NCI-H2227 (cell line): Measurements from ENCODE around the gene HECTD2.
"Not testable (repeated sequence)": the region's sequence is repeated elsewhere in the genome, so short reads cannot be mapped to it uniquely, and the experiment has no call there.

Experiments
- DNase-seq: peaks from one replicate; lab custom pipeline; 2025; ENCODE audit not compliant: unreplicated experiment; lab: John Stamatoyannopoulos, UW

The HECTD2 gene

GRCh38 chr10:91412354-91413087 is 2.4 kb downstream of the HECTD2 start:
- no peak for DNase-seq

- no peak for DNase-seq
Measured at GRCh38 chr10:91415816-91416215, 5.7 kb downstream of the HECTD2 start.

DNA sequence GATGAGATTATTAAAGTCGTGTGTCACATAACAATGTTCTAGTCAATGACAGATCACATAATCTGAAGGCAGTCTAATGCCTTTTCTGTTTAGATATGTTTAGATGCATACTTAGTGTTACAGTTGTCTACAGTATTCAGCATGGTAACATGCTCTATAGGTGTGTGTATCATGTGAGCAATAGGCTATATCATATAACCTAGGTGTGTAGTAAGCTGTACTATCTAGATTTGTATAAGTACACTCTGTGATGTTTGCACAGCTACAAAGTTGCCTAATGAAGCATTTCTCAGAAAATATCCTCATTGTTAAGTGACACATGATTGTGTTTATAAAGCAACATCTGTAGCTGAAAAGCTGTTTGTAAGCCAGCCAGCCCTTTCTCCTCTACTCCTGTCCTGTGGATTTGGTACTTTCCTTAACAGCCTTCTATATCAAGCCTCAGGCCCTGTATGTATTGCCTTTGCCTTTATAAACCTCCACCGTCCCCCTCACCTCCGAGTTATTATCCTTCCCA is 6.3 kb downstream of the HECTD2 start:
- DNase-seq: no peak

DNA sequence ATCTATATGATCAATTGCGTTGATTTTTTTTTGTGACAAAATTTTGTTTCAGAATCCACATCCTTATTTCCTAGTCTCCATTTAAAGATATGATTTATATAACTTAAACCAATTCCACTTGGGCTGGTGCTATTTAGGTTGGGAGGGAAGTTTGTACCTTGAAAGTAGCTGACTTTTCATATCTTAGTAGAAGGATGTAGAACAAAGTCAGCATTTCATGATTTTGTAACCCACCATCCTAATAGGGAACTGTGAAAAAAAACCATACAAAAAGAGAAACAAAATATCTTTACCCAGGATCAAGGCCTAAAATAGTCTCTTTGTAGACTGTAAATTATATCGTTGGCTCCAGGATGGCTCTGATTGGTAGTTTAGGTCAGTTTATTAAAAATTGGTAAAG is 8.3 kb downstream of the HECTD2 start:
- no peak for DNase-seq

GRCh38 chr10:91420868-91421267 is 10.7 kb downstream of the HECTD2 start:
- DNase-seq: no peak

GRCh38 chr10:91422915-91423314 is 12.8 kb downstream of the HECTD2 start:
- DNase-seq: no peak

DNA sequence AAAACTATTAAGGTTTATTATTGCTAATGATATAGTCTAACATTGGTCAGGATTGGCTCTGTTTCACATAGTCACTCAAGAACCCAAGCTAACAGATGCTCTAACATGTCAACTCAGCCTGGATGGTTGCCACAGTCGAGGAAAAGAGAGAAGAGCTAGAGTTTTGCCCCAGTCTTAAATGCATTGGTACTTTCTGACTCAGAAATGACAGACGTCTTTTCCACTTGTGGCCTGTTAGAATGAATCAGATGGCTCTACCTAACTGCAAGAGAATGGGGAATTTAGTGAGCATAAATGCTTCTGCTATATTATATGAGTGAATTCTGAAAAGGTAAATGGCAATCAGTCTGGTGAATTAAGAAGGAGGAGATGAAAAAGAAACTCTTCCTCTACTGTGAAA is 13.9 kb downstream of the HECTD2 start:
- no peak for DNase-seq

DNA sequence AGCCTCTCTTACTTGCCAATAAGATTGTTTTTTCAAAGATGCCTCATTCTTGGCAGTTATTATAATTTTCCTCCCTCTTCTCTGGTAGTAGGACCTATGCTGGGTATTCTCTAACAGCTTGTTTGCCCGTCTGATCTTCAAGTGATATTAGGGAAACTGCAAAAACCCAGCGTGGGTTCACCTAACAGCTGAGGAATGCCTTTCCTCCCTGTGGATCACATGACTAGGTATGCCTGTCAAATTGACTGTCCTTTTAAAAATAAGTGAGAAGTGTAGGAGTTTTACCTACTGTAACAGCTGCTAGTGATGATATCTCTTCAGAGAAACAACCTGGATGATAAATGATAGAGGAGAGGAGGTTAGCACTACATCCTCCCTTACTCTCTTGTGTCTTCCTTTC is 22.0 kb downstream of the HECTD2 start:
- DNase-seq: no peak

DNA sequence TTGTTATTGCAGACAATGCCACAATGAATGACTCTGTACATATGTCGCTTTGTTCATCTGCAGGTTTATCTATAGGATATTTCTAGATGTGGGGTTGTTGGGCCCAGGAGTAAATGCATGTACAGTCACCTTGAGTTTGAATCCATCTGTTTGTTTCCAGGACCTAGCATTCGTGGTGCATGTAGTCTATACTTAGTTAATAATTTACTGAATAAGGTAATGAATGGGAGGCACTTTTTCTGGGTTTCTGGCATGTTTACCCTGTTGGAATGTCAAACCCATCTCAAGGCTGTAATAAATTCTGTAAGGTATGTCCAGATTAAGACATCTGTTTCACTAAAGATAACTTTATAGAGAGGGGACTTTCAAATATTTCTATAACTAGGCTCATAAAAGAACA is 23.5 kb downstream of the HECTD2 start:
- no peak for DNase-seq

GRCh38 chr10:91434041-91434440 is 23.9 kb downstream of the HECTD2 start:
- no peak for DNase-seq

DNA sequence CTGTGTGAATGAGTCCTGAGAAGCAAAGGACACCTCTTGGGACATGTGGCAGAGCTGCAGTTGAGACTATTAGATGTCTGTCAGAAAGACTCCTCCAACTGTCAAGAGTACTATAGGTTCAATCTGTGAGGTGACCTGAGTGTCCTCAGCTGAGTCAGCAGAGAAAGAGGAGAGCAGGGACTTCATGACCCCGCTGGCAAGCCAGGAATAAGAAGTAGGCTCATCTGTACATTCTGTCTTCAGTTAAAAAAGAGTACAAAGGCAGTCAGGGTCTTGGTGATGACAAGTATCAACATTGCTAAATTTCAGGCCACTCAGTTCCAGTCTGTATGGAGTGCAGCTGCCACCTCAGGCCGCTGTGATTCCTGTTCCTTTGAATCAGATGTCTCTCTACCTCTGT is 25.1 kb downstream of the HECTD2 start:
- DNase-seq: no peak

- DNase-seq: not testable (repeated sequence)
Measured at GRCh38 chr10:91438228-91438627, 28.1 kb downstream of the HECTD2 start.

GRCh38 chr10:91444211-91445182 is 34.4 kb downstream of the HECTD2 start:
- DNase-seq: no peak

DNA sequence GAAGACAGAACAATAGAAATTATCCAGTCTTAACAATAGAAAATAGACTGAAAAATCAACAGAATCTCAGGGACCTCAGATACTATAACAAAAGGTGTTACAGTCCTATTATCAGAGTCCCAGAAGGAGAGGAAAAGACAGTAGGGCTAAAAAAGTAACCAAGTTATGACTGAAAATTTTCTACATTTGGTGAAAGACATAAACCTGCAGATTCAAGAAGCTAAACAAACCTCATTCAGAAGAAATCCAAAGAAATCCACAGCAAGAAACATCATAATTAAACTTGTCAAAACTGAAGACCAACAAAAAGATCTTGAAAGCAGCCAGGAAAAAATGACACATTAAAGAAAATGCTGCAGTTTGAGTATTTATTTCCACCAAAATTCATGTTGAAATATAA is 41.9 kb downstream of the HECTD2 start:
- DNase-seq: no peak

DNA sequence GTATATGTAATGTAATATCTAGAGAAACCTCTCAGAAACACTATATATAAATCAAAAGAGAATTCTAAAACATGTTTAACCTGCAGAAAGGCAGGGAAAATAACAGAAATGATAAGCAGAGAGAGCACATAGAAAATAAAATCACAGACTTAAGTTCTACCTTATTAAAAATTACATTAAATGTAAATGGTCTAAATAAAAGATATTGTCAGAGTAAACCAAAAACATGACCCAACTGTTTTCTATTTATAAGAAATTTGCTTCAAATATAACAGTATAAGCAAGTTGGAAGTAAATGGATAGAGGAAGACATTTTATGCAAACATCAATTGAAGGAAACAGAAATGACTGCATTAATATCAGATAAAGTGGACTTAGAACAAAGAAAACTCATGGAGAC is 43.4 kb downstream of the HECTD2 start:
- no peak for DNase-seq

DNA sequence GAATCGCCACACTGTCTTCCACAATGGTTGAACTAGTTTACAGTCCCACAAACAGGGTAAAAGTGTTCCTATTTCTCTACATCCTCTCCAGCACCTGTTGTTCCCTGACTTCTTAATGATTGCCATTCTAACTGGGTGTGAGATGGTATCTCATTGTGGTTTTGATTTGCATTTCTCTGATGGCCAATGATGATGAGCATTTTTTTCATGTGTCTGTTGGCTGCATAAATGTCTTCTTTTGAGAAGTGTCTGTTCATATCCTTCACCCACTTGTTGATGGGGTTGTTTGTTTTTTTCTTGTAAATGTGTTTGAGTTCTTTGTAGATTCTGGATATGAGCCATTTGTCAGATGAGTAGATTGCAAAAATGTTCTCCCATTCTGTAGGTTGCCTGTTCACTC is 45.0 kb downstream of the HECTD2 start:
- DNase-seq: not testable (repeated sequence)

DNA sequence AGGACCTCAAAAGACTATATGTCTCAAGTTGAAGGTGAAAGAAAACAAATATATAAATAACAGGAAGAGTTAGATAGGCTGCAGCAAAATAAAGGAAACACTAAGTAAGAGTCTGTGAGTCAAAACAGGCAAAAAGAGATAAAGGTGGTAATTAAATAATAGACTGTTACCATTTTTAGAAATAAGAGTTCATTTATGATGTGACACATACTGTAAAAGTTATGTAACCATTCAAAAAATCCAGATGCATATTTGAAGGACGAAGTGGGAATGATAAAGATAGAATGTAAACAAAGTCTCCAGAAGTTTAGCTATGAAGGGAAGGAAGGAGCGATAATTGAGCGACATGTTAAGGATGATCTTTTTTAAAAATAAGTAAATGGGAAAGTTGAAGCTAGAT is 50.5 kb downstream of the HECTD2 start:
- DNase-seq: no peak

- DNase-seq: no peak
Measured at GRCh38 chr10:91462423-91462822, 52.3 kb downstream of the HECTD2 start.

DNA sequence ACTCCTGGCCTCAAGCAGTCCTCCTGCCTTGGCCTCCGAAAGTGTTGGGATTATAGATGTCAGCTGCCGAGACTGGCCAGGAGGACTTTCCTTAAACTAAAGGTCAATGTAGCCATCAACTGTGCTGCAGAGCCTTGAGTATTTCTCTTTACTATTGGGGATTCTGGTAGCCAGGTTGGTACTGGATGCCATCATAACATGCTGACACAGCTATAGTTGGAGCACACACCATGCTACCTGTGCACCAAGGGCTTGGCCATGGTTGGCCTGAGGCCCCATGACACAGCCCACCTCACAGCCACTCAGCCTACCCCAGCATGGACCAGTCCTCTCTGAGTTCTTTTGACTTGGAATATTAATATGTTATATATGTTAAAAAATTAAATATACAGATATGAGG is 54.4 kb downstream of the HECTD2 start:
- no peak for DNase-seq

- DNase-seq: no peak
Measured at GRCh38 chr10:91465261-91465660, 55.1 kb downstream of the HECTD2 start.

- DNase-seq: no peak
Measured at GRCh38 chr10:91467114-91467513, 57.0 kb downstream of the HECTD2 start.

GRCh38 chr10:91471602-91472001 is 61.5 kb downstream of the HECTD2 start:
- DNase-seq: no peak
